ENCODE results near the gene LINGO4.
A peak's percentile ranks its signal among the peaks of the same experiment; 100 is the strongest.
"Not testable (repeated sequence)": the region's sequence is repeated elsewhere in the genome, so short reads cannot be mapped to it uniquely, and the experiment has no call there.

LINGO4 gene

DNA sequence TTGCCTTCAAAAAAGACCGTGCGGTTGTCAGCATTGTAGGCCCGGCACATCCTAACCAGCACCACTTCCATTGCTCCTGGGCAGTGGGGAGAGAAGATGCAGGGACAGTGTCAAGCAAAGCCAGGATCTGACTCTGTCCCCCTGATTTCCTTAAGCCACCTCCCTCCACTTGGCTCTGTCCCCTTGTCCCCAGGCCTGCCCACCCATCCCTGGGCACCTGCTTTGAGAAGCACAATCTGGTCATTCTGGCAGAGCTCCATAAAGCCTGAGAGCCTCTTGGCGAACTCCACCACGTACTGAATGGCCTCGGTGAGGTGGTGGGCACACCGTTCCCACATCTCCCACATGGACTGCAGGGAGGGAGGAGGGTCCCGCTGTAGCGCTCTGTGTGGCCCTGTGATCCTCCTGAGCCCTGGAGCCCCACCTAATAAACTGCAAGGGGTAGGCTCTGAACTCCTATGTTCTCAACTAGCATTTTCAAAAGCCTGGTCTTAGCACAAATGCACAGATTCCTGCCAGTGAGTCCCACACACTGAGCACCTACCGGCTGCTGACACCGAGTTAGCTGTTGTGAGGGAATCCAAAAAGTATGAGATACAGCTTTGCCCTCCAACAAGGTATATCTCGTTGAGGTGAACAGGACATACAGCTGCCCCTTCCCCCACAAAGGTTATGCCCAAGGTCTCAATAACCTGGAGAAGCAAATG lies 8.2 kb upstream of the LINGO4 start:
- DNase-seq: no peak

DNA sequence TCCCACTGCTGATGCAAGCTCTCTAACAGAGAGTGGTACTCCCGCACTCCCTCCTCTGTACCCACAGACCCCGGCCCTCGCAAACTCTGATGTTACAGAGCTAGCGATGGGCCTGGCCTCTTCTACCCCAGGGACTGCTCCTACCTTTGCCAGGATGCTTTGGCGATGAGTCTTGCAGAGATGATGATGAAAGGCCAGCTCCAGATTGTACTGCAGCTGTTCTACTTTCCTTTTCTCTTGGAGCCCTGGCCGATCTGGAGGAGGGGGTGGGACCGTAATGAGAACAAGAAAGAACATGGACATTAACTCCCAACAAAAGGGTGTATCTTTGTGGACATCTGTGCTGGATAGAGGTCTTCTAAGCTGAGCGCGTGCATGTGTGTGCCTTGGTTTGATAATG lies 6.0 kb upstream of the LINGO4 start:
- no peak for DNase-seq

DNA sequence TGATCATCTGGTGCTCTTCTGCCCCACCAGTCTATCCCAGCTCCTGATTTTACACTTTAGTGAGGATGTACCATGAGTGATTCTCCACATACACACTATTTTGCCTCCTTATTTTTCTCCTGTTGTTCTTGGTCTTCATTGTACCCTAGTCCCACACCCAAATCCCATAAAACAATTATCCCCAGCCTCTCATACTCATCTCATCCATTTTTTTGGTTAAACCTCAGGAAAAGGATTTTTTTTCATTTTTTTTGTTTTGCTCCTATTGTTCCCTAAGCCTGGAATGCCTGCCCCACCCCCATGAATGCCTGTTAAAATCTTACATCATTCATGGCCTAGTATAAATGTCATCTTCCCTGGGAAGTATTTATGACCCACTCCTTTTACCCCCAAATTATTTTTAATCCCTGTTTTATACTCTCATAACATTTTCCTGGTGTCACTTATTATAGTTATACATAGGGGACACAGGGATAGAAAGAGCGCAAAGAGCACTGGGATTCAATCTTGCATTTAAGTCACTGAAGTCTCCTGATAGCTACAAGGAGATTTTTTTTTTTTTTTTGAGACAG lies 4.9 kb upstream of the LINGO4 start:
- no peak for DNase-seq

DNA sequence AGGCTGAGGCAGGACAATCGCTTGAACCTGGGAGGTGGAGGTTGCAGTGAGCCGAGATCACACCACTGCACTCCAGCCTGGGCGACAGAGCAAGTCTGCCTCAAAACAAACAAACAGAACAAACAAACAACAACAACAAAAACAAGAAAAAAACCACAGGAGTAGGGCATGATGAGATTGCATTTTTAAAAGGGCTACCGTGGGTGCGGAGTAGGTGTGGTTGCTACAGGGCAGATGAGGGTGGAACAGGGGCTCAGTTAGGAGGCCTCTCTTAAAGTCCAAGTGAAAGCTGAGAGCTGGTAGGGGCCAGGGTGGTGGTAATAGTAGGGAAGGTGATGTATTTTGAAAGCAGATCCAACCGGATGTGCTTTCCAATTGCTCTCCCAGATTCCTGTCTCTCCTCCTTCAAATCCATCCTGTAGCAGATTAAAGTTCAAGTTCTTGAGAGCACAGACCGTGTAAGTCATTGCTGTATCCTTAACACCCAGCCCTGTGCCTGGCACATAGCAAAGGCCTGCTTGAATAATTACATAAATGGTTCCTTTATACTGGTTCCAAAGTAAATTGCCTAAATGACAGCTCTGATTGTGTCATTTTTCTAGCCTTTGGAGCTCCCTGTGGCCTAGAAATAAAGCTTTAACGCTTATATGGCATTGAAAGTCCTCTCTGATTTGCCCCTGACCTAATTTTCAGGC lies 4.2 kb upstream of the LINGO4 start:
- no peak for DNase-seq

DNA sequence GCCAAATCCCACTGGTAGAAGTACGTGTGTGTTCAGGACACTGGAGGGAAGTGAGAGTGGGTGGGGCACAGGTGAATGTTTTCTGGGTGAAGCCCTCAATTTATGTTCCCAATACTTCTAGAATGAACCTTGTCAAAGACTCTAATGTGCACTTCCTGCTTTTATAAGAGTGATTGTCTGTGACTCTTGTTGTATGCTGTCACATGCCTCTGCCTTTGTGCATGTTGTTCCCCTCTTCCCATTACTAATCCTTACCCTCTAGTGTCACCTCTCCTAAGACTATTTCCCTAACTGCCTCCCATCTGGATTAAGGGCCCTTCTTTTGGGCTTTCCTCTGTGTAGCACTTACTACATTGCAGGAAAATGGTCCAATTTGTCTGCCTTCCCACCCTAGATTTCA lies 2.5 kb upstream of the LINGO4 start:
- DNase-seq: no peak

DNA sequence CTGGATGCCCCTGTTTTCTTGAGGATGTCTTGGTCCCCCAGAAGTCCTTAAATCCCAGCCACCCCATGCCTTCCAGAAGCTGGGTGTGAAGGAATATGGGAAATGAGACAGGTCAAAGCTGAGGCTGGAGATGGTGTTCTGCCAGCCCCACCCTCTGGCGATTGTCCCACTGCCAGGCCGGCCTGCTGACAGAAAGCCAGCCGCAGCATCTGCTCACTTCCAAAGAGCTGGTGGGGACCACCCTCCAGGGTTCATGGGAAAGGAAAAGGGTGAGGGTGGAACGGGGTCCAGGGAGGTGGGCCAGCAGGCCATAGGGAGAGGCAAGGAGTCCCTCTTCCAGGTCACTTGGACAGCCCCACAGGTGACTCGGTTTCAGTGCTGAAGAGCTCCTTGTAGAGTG lies 1.9 kb upstream of the LINGO4 start:
- no peak for DNase-seq

DNA sequence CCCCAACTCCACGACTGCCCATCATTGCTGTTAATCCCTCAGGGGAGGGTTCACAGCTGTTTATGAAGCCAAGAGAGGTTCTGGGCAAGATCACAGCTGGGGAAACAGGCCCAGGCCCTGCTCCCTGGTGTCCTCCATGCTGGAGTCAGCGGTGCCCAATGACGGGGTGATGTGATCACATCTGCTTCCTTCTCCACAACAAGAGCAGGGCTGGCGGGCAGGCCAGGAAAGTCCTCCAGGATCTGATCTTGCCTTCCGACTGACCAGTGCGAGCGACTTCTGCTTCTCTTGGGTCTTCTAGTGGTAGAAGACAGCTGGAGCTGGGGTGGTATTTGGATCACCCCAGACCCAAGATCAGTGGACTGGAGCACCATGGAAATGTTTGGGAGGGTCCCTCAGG lies 951 bp upstream of the LINGO4 start:
- no peak for DNase-seq

DNA sequence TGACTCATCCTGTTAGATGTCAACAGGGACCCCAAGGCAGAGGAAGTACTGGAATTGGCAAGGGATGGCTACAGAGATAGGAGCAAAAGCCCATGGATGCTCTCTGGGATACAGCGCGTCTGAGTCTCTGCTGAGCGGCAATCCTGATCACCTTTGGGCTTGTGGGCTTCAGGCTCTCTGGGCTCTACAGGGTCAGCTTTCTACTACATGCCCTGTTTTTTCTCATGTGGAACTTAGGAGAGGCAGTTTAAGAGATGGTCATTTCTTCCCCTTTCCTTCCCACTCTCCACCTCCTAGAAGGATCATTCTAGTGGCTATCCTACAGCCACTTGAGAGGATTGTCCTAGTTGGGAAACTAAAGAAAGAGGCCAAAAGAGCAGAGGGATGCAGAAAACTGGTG lies 1.3 kb downstream of the LINGO4 start:
- no peak for DNase-seq

DNA sequence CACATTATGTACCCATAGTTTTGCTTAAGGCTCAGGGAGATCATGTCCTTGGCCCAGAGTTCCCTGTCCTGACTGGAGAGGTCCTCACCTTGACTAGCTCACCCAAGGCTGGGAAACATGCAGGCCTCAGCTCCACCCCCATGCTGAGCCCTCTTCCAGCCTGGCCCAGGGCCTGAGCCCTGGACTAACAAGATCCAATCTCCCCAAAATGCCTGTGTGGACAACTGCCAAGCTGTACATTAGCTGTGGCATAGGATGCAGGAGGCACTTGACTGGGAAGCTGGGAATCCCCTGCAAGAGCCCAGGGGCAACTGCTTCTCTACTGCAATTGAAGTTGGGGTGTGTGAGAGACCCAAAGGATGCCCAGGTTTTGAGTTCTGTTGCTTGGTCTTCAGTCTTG lies 2.1 kb downstream of the LINGO4 start:
- DNase-seq: no peak

DNA sequence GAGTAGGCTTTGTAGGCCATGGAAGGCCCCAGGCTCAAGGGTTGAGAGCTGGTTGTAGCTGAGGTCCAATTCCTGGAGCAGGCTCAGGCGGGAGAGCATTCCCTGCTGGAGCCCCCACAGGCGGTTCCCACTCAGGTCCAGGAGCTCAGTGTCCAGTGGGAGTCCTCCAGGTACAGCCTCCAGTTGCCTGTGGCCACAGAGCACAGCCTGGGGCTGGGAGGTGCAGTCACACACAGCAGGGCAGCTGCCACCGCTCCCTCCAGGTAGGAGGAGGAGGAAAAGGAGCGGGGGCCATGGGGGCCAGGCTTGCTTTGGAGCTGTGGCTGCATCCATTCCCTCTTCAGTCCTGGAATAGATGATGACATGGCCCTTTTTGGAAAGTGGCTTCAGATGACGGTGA lies 2.8 kb downstream of the LINGO4 start:
- no peak for DNase-seq

DNA sequence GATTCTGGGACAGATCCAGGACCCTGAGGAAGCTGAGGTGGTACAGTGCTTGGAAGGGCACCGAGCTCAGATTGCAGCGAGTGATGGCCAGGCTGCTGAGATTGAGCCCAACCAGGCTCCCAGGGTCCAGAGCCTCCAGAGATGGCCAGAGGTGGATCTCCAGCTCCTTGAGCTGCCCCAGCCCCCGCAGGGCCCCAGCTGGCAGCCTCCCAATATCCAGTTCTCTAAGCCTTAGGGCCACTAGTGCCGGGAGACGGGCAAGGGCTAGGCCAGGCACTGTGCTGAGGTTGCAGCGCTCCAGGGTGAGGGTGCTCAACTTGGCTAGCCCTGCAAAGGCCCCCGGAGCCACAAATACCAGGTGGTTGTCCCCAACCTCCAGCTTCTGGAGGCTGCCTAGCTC lies 3.4 kb downstream of the LINGO4 start:
- no peak for DNase-seq

DNA sequence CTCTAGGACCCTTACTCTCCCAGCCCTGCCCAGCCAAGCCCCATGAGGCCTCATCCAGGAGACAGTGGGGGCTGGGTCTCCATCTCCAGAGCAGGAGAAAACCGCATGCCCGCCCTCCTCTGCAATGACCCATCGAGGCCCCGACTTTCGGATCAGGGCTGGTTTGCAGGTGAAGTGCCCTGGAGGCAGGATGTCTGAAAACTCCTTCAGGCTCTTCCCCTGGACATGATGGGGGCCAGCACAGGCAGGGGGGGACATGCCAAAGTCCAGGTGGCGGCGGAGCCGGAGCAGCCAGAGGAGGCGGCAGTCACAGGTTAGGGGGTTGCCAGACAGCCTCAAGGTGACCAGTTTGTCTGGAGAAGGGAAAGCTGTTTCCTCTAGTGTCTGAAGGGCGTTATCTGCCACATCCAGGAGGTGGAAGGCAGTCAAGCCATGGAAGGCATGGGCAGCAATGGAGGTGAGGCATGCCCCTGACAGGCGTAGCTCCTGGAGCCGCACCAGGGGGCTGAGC lies 3.9 kb downstream of the LINGO4 start:
- DNase-seq: no peak

DNA sequence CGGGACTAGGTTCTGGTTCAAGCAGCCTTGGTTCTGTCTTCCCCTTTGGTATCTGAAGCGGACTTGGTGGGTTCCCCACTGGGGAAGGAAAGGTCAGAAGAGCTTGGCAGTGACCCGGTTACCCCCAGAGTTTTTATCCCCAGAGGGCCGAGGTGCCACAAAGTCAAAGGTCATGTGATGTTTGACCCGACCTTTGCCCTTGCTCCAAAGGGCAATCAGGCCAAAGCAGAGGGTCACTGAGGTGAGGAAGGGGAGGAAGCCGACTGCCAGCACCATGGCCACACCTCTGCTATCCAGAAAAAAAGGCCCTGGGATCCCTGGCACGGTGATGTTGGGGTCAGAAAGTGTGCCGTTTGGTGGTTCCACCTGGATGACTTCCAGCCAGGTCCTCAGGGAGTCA lies 4.4 kb downstream of the LINGO4 start:
- no peak for DNase-seq

DNA sequence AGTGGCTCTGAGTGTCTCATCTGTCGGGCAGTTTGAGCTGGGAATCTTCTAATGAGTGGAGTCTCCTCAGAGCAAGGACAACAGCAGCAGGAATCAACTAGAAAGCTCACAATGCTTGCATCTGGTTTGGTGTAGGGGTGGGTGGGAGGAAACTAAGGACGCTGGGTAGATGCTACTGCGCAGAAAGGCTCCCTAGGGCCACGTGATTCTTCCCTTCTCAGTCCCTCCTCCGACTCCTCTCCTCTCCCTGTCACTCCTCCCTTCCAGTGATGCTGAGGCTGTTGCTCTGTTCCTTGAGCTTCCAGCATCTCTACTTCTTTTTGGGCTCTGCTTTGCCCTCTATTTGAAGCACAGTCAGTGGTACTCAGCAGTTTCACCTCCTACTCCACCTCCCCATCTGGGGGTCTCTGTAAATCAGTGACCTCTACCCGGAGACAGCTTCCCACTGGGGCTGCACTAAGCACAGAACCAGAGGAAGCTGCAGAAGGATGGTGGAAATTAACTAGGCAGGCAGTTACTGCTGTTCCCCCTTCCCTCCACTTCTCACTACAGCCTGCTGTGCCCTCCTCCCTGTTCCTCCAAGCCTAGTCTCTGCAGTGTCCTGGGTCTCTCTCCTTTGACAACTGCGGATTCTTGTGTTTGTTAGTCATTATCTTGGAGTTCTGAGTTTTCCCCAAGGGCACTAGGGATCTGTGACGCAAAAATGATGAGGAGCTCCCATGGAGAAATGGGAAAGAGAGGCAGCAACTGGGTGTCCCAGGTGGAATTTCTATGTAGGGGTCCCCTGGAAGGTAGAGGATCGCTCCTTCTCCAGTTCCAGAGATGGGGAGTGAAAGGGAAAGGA lies 5.8 kb downstream of the LINGO4 start:
- no peak for DNase-seq

DNA sequence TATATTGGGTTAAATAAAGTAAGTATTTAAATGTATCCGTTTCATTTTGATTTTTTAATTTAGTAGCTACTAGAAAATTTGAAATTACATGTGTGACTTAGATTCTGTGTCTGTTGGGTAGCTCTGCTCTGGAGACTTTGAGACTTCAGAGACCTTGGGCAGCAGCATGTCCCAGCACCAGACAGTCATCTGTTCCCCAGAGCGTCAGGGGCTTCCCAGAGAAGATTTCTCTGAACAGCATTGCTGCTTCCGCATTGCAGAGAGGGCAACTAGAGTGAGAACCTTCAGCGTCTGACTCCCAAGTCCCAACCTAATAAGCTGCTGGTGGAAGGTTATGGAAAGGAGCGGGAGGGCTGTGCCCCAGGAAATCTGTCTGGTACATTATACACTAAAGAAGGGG lies 6.6 kb downstream of the LINGO4 start:
- no peak for DNase-seq

DNA sequence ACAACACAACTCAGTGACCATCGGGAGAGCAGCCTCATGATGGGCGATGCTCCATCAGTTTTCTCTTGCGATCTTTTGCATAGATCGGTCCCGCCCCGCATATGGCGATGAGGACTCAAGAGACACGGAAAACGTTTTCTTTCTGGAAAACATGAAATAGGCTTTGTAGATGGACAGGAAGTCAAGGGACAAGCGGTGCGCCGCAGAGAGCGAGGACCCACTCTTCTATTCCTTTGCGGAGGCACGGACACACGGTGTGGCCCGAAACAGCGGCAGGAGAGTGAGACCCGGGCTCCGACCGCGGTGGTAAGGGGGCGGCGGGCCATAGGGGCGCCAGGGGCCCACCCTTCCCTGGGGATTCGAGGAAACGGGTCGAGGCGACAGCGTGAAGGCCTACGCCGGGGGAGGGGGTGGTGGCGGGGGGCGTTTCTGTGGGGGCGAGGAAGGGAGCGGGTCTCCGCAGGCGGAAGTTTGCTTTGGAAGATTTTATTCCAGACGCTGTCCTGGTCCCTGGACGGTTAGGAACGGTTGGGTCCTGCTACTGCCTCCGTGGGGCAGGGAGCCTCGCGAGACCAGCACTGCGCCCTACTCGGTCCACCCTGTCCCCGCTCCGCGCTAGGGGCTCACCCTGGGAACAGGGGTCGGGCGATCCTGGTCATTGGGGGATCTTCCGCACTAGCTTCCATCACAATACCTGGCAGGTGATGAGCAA lies 14.1 kb downstream of the LINGO4 start:
- no peak for DNase-seq

DNA sequence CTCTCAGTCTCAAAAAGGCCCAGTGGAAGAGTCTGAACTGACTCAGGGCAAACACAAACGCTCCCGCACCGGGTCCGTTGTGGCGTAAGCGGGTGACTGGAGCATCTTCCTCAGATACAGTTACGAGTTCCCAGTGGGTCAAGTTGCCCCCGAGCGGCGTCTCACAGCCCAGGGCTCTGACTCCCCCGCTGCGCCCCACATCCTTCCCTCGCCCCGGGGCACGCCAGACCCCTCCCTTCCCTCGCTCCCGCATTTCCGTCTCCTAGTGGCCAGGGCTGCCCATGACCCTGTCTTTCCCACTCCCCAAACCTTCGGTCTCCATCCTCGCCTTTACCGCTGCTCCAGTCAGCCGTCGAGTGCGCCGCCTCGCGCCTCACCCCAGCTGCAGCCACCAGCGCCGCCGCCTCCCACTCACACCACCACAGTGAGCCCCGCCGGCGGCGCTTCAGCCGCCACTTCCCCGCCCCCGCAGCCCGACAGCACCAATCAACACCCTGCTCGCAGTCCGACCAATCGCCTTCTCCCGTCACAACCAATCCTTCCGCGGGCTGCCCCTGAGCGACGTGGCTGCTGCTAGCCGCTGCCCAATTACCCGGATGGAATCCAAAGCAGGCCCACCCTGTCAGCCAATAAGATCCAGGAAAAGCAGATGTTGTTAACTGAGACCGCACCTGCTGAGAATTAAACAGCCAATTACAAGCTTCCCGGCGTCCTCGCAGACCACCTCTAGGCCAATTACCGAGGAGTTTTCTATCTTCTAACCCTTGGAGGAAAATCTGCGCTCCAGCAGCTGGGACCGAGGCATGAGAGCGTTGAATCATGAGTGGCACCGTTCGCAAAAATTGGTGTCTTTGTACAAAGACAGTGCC lies 14.9 kb downstream of the LINGO4 start, which contains the start of gene TDRKH:
Gene TDRKH (minus strand): TSS at position 430 of the 869 bp plus-strand sequence. CDS start 7,478 bp downstream, outside the sequence.
- peak; percentile 99 for DNase-seq

DNA sequence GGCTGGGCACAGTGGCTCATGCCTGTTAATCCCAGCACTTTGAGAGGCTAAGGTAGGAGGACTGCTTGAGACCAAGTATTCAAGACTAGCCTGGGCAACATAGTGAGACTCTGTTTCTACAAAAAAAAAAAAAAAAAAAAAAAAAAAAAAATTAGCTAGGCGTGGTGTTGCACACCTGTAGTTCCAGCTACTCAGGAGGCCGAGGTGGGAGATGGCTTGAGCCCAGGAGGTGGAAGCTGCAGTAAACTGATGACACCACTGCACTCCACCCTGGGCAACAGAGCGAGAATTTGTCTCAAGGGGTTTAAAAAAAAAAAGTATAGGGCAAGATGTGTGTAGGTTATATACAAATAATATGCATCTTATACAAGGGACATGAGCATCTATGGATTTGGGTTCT lies 17.5 kb downstream of the LINGO4 start:
- DNase-seq: no peak

DNA sequence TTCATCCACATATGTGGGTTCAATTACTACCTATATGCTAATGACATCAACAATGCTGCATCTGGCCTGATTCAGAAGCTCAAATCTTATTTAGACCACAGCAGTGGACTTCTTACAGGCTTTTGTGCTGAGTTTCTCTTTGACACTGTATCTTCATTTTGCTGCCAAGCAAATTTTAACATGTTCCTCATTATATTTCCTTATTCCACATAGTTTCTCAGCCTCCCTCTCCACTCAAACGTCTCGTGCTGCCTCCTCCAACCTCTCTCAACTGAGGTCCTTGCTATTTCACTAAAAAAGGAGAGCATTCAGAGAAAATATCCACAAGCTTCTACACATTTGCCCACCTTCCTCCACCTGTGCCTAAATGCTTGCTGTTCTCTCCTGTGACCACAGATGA lies 21.4 kb downstream of the LINGO4 start:
- DNase-seq: no peak

DNA sequence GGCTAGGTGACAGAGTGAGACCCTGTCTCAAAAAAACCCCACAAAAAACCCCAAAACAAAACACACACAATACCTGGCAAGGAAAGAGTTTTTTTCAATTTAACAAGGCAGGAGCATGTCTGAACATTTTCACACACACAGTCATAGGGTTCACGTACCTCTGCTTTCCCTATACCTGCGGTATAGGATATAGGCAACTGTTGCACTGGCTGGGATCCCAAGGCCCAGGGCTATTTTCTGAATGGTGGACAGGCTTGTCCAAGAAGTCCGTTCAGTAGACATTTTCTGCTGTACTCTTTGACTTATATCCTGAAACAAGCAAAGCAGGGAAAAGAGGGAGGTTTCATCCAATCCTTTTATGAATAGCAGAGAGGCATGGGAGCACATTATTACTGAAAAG lies 22.5 kb downstream of the LINGO4 start:
- no peak for DNase-seq

DNA sequence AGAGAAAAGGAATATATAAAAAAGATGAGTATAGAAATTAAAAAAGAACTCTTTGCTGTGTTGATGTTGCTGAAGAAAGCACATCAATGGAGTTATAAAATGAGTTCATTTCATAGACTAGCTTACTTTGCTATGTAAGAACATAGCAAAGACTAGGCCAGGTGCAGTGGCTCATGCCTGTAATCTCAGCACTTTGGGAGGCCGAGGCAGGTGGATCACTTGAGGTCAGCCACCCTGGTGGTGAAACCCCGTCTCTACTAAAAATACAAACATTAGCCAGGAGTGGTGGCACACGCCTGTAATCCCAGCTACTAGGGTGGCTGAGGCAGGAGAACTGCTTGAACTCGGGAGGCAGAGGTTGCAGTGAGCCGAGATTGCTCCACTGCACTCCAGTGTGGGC lies 23.2 kb downstream of the LINGO4 start:
- not testable (repeated sequence) for DNase-seq

DNA sequence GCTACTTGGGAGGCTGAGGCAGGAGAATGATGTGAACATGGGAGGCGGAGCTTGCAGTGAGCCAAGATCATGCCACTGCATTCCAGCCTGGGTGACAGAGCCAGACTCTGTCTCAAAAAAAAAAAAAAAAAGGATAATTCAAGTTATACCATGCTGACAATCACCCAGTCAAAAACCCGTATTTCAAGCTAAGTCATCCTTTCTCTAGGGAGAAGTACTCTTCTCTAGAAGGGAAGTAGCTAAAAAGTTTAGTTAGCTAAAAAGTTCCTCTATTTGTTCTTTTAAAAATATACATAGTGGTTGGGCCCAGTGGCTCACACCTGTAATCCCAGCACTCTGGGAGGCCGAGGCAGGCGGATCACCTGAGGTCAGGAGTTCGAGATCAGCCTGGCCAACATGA lies 24.5 kb downstream of the LINGO4 start:
- not testable (repeated sequence) for DNase-seq

Data from CD4-positive, alpha-beta T cell treated with Interleukin-1 beta for 1 hour (primary cell).